ENCODE results near the gene TMEM202. TPM values are rescaled to one million over a fixed set of nuclear protein-coding genes. Genes with fewer than 3 reads are reported as not detected.

The TMEM202 gene
- total RNA-seq, 1 donor from 2014 or later: not detected

DNA sequence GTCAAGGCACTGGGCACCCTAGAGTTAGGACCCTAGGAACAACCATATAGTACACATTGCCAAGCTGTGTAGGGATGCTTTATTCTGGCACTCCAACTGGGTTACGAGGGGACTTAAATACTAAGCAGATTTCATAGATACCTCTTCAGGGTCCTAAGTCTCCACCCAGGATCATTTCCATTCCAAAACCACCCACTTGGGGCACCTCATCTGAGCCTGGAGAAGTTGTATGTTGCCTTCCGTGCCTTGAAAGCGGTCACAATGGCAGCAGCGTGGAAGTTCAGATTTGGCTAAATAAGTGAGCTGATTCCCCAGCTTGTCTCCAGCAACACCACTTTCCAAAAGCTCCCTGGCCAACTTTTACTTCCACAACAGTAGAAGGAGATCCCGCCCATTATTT is 4.6 kb downstream of the TMEM202 start:
- H3K36me3 ChIP-seq (ENCODE audit: insufficient read depth, low read length): no peaks in the 10 kb centered on the region
- no peaks in the 10 kb centered on the region for H3K36me3 Mint-ChIP-seq (ENCODE audit: low read depth, unreplicated experiment)
- DNase-seq (ENCODE audit: low read depth) (no peak), FAIRE-seq (no peak)
- no peak overlapping the region for H2AFZ ChIP-seq (ENCODE audit: low read depth, low read length)
- H3K9me3 Mint-ChIP-seq (ENCODE audit: unreplicated experiment): peaks cover 8% of the 10 kb centered on the region
- H4K20me1 ChIP-seq (ENCODE audit: insufficient read depth, low read length): no peaks in the 10 kb centered on the region
- peaks cover 40% of the 10 kb centered on the region for H3K27me3 ChIP-seq (ENCODE audit: insufficient read depth, low read length)
- no peaks in the 10 kb centered on the region for H3K4me1 Mint-ChIP-seq (ENCODE audit: low read depth, unreplicated experiment)
- H3K79me2 ChIP-seq (ENCODE audit: insufficient read depth, low read length): no peaks in the 10 kb centered on the region
- H3K27me3 Mint-ChIP-seq (ENCODE audit: low read depth, unreplicated experiment): peaks cover 66% of the 10 kb centered on the region
- H3K9me3 ChIP-seq (ENCODE audit: insufficient read depth, low read depth, low read length): no peaks in the 10 kb centered on the region
- no peak overlapping the region for H3K27ac ChIP-seq (ENCODE audit: low read depth, low read length)
- H3K4me3 ChIP-seq (ENCODE audit: insufficient read depth, low read depth, low read length): no peak overlapping the region
- H3K9ac ChIP-seq (ENCODE audit: low read length): no peak overlapping the region
- no peak for TF ChIP-seq EZH2 (IDR thresholded peaks at IDR 0.05; ENCODE audit: insufficient read depth, low read length)
- TF ChIP-seq, protein P1, sequence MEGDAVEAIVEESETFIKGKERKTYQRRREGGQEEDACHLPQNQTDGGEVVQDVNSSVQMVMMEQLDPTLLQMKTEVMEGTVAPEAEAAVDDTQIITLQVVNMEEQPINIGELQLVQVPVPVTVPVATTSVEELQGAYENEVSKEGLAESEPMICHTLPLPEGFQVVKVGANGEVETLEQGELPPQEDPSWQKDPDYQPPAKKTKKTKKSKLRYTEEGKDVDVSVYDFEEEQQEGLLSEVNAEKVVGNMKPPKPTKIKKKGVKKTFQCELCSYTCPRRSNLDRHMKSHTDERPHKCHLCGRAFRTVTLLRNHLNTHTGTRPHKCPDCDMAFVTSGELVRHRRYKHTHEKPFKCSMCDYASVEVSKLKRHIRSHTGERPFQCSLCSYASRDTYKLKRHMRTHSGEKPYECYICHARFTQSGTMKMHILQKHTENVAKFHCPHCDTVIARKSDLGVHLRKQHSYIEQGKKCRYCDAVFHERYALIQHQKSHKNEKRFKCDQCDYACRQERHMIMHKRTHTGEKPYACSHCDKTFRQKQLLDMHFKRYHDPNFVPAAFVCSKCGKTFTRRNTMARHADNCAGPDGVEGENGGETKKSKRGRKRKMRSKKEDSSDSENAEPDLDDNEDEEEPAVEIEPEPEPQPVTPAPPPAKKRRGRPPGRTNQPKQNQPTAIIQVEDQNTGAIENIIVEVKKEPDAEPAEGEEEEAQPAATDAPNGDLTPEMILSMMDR (IDR thresholded peaks at IDR 0.05; ENCODE audit: insufficient read depth, low read depth, low read length): no peak
- no peak overlapping the region for H3K4me2 ChIP-seq (ENCODE audit: low read length)
- no peak overlapping the region for H3K27ac Mint-ChIP-seq (ENCODE audit: unreplicated experiment)
- no peak overlapping the region for H3K4me3 Mint-ChIP-seq (ENCODE audit: unreplicated experiment)
- H3K4me1 ChIP-seq (ENCODE audit: insufficient read depth, low read length): no peaks in the 10 kb centered on the region

DNA sequence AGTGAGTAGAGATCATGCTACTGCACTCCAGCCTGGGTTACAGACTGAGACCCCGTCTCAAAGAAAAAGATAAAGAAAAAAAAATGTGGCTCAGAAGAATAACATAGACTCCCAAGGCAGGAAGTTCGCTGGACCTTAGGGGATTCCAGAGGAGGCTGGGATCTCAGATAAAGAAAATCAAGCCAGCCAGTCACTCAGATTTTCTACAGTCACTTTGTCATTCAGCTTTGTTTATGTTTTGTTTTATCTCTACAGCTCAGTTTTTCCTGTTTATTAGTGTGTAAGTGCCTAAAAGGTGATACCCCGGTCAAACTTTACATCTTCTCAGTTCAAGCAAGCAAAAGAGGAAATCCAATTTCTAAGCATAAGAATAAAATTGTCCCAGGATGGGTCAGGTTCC is 6.3 kb downstream of the TMEM202 start:
- no peaks in the 10 kb centered on the region for H3K79me2 ChIP-seq (ENCODE audit: insufficient read depth, low read length)
- no peak overlapping the region for H3K27ac ChIP-seq (ENCODE audit: low read depth, low read length)
- no peaks in the 10 kb centered on the region for H3K36me3 Mint-ChIP-seq (ENCODE audit: low read depth, unreplicated experiment)
- H3K27ac Mint-ChIP-seq (ENCODE audit: unreplicated experiment): no peak overlapping the region
- H3K4me3 ChIP-seq (ENCODE audit: insufficient read depth, low read depth, low read length): no peak overlapping the region
- H3K4me2 ChIP-seq (ENCODE audit: low read length): no peak overlapping the region
- FAIRE-seq (no peak), DNase-seq (ENCODE audit: low read depth) (no peak)
- H3K27me3 Mint-ChIP-seq (ENCODE audit: low read depth, unreplicated experiment): peaks cover 63% of the 10 kb centered on the region
- no peak overlapping the region for H3K4me3 Mint-ChIP-seq (ENCODE audit: unreplicated experiment)
- no peaks in the 10 kb centered on the region for H4K20me1 ChIP-seq (ENCODE audit: insufficient read depth, low read length)
- peaks cover 43% of the 10 kb centered on the region for H3K27me3 ChIP-seq (ENCODE audit: insufficient read depth, low read length)
- H2AFZ ChIP-seq (ENCODE audit: low read depth, low read length): no peak overlapping the region
- TF ChIP-seq EZH2 (IDR thresholded peaks at IDR 0.05; ENCODE audit: insufficient read depth, low read length): no peak
- TF ChIP-seq, protein P1 (IDR thresholded peaks at IDR 0.05; ENCODE audit: insufficient read depth, low read depth, low read length): no peak
- H3K36me3 ChIP-seq (ENCODE audit: insufficient read depth, low read length): no peaks in the 10 kb centered on the region
- no peak overlapping the region for H3K9ac ChIP-seq (ENCODE audit: low read length)
- H3K4me1 ChIP-seq (ENCODE audit: insufficient read depth, low read length): no peaks in the 10 kb centered on the region
- peaks cover 5% of the 10 kb centered on the region for H3K9me3 Mint-ChIP-seq (ENCODE audit: unreplicated experiment)
- no peaks in the 10 kb centered on the region for H3K4me1 Mint-ChIP-seq (ENCODE audit: low read depth, unreplicated experiment)
- H3K9me3 ChIP-seq (ENCODE audit: insufficient read depth, low read depth, low read length): no peaks in the 10 kb centered on the region

DNA sequence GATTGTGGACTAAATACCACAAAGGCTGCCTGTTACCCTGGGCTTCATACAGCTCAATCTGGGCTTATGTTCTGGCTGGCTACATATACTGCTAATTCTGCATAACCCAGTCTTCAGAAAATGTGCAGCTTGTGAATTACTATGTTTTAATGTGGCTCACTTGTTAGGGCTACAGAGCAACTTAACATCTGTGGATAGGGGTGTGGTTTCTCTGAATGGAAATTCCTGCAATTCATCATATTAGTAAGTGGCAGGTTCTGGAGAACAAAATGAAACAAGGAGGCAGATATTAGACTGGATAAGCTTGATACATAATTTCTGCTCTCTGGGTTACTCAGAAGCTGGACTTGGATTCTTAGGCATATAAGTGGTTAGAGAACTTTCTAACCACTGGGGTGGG is 6.7 kb downstream of the TMEM202 start:
- TF ChIP-seq, protein P1 (IDR thresholded peaks at IDR 0.05; ENCODE audit: insufficient read depth, low read depth, low read length): no peak
- no peak for TF ChIP-seq EZH2 (IDR thresholded peaks at IDR 0.05; ENCODE audit: insufficient read depth, low read length)
- Mint-ChIP-seq H3K27ac (ENCODE audit: unreplicated experiment) (no peak overlapping the region), H3K4me3 (ENCODE audit: unreplicated experiment) (no peak overlapping the region), H3K27me3 (ENCODE audit: low read depth, unreplicated experiment) (peaks cover 63% of the 10 kb centered on the region), H3K4me1 (ENCODE audit: low read depth, unreplicated experiment) (no peaks in the 10 kb centered on the region), H3K9me3 (ENCODE audit: unreplicated experiment) (peaks cover 5% of the 10 kb centered on the region), H3K36me3 (ENCODE audit: low read depth, unreplicated experiment) (no peaks in the 10 kb centered on the region)
- Histone ChIP-seq H4K20me1 (ENCODE audit: insufficient read depth, low read length) (no peaks in the 10 kb centered on the region), H3K27me3 (ENCODE audit: insufficient read depth, low read length) (peaks cover 40% of the 10 kb centered on the region), H3K79me2 (ENCODE audit: insufficient read depth, low read length) (no peaks in the 10 kb centered on the region), H3K36me3 (ENCODE audit: insufficient read depth, low read length) (no peaks in the 10 kb centered on the region), H3K9ac (ENCODE audit: low read length) (no peak overlapping the region), H3K4me3 (ENCODE audit: insufficient read depth, low read depth, low read length) (no peak overlapping the region), H2AFZ (ENCODE audit: low read depth, low read length) (no peak overlapping the region), H3K4me1 (ENCODE audit: insufficient read depth, low read length) (no peaks in the 10 kb centered on the region), H3K9me3 (ENCODE audit: insufficient read depth, low read depth, low read length) (no peaks in the 10 kb centered on the region), H3K27ac (ENCODE audit: low read depth, low read length) (no peak overlapping the region), H3K4me2 (ENCODE audit: low read length) (no peak overlapping the region)
- FAIRE-seq (no peak), DNase-seq (ENCODE audit: low read depth) (no peak)
